Measurements from ENCODE around the gene ZWILCH.
"Not testable (repeated sequence)": the region's sequence is repeated elsewhere in the genome, so short reads cannot be mapped to it uniquely, and the experiment has no call there.

Gene ZWILCH

GRCh38 chr15:66488525-66488924, 16.6 kb upstream of the ZWILCH start:
- no peak for DNase-seq (ENCODE audit: low read depth in 2 of 2)

- DNase-seq (ENCODE audit: low read depth in 2 of 2), result no peak
Measured at GRCh38 chr15:66489179-66489791, 15.8 kb upstream of the ZWILCH start.

- no peak for DNase-seq (ENCODE audit: low read depth in 2 of 2)
Measured at GRCh38 chr15:66491846-66492245, 13.3 kb upstream of the ZWILCH start.

GRCh38 chr15:66494262-66494661, 10.9 kb upstream of the ZWILCH start:
- no peak for DNase-seq (ENCODE audit: low read depth in 2 of 2)

GRCh38 chr15:66496951-66497501, 8.1 kb upstream of the ZWILCH start:
- no peak for DNase-seq (ENCODE audit: low read depth in 2 of 2)

- DNase-seq (ENCODE audit: low read depth in 2 of 2), result peak; percentile 96 to 97
Measured at GRCh38 chr15:66497502-66498455, 7.3 kb upstream of the ZWILCH start, which contains the start of gene SNAPC5. Gene SNAPC5, minus strand, starts transcription at chr15:66497762. Its CDS starts 31 bp downstream, at chr15:66497731.

- DNase-seq (ENCODE audit: low read depth in 2 of 2), result no peak
Measured at GRCh38 chr15:66498501-66499386, 6.4 kb upstream of the ZWILCH start.

- DNase-seq (ENCODE audit: low read depth in 2 of 2), result not testable (repeated sequence)
Measured at GRCh38 chr15:66500346-66500745, 4.8 kb upstream of the ZWILCH start.

GRCh38 chr15:66502491-66502890, 2.6 kb upstream of the ZWILCH start:
- no peak for DNase-seq (ENCODE audit: low read depth in 2 of 2)

- DNase-seq (ENCODE audit: low read depth in 2 of 2), result not testable (repeated sequence)
Measured at GRCh38 chr15:66503041-66503648, 2.0 kb upstream of the ZWILCH start.

GRCh38 chr15:66503780-66504562, 1.2 kb upstream of the ZWILCH start:
- DNase-seq (ENCODE audit: low read depth in 2 of 2), result no peak

- DNase-seq (ENCODE audit: low read depth in 2 of 2), result no peak
Measured at GRCh38 chr15:66505430-66505811, 295 bp downstream of the ZWILCH start.

- DNase-seq (ENCODE audit: low read depth in 2 of 2), result no peak
Measured at GRCh38 chr15:66505818-66506217, 692 bp downstream of the ZWILCH start.

- no peak for DNase-seq (ENCODE audit: low read depth in 2 of 2)
Measured at GRCh38 chr15:66508293-66508883, 3.3 kb downstream of the ZWILCH start.

GRCh38 chr15:66514586-66514985, 9.5 kb downstream of the ZWILCH start:
- DNase-seq (ENCODE audit: low read depth in 2 of 2), result no peak

GRCh38 chr15:66515901-66516322, 10.8 kb downstream of the ZWILCH start:
- no peak for DNase-seq (ENCODE audit: low read depth in 2 of 2)

GRCh38 chr15:66523926-66524325, 18.8 kb downstream of the ZWILCH start:
- DNase-seq (ENCODE audit: low read depth in 2 of 2), result no peak

- DNase-seq (ENCODE audit: low read depth in 2 of 2), result no peak
Measured at GRCh38 chr15:66524838-66525237, 19.7 kb downstream of the ZWILCH start.

- DNase-seq (ENCODE audit: low read depth in 2 of 2), result no peak
Measured at GRCh38 chr15:66535056-66535455, 29.9 kb downstream of the ZWILCH start.

GRCh38 chr15:66542896-66543295, 37.8 kb downstream of the ZWILCH start:
- no peak for DNase-seq (ENCODE audit: low read depth in 2 of 2)
